Lower lobe of right lung (tissue), 2 donors: ENCODE data around the gene PNPO. TPM values are rescaled to one million over a fixed set of nuclear protein-coding genes. Genes with fewer than 3 reads are reported as not detected.

Experiments
- ATAC-seq, 2 donors: fragments of 200-7000 bp; cut with Tn5 transposase; one replicate each; pipeline ENCODE4 v1.9.1; 2020 to 2022; ENCODE audit warnings: mild to moderate bottlenecking in 2 of 2, moderate library complexity in 2 of 2
- DNase-seq: peaks from one replicate; pipeline ENCODE4 v3.0.0-alpha.2; 2020
- H3K27ac ChIP-seq: fragments of 200-600 bp; one replicate; pipeline ENCODE4 v1.8.0; 2022
- H3K27me3 ChIP-seq: fragments of 200-600 bp; one replicate; pipeline ENCODE4 v1.8.0; 2022; ENCODE audit warnings: low read depth
- H3K36me3 ChIP-seq: fragments of 200-600 bp; one replicate; pipeline ENCODE4 v1.8.0; 2022; ENCODE audit warnings: mild to moderate bottlenecking
- H3K4me1 ChIP-seq: fragments of 200-600 bp; one replicate; pipeline ENCODE4 v1.8.0; 2022
- H3K4me3 ChIP-seq: fragments of 200-600 bp; one replicate; pipeline ENCODE4 v1.8.0; 2022; ENCODE audit warnings: mild to moderate bottlenecking
- H3K9me3 ChIP-seq: fragments of 200-600 bp; one replicate; pipeline ENCODE4 v1.8.0; 2022
- intact Hi-C: fragments of 100-400 bp; cut with DNase I; formaldehyde crosslinking; loops from one replicate; pipeline ENCODE4 v1.11.0; 2022
- total RNA-seq: library from RNA; stranded (reverse); fragmentation: NEBNext Ultra II Directional; extraction: Animal tissue kit (Norgen Biotek cat#: 25700); gene quantifications from one replicate; pipeline ENCODE4 v1.2.1, GENCODE V29; 2021
- TF ChIP-seq, protein P1 (sequence below): fragments of 200-600 bp; IDR thresholded peaks from one replicate; pipeline ENCODE4 v1.8.0; 2022; ENCODE audit warnings: antibody characterized with exemption, mild to moderate bottlenecking
- donor health status: DM: no; HTN: yes; CAD: no; lungs with severe emphysema.

The PNPO gene
- total RNA-seq, 1 donor from 2014 or later, result 29.2 TPM

DNA sequence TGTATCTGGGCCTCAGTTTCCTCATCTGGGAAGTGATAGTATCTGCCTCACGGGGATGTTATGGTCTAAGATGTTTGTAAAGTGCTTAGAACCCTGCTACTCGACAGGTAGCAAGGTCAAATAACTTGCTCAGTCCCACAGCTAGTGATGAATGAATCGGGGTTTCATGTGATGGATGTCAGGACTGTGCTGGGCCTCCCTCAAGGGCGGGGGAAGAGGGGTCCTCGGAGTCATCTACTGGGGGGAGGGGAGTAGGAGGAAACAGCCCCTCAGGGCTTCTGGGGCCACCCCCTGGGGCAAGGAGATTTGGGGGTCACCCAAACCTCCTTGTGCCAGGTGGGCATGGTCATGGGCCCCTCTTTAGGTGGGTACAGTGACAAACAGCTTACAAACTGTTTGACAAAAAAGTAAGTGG is 732 bp downstream of the PNPO start:
- Histone ChIP-seq H3K4me3 (peak overlapping the region; percentile 89), H3K4me1 (peaks cover 51% of the 10 kb centered on the region), H3K36me3 (peaks cover 24% of the 10 kb centered on the region), H3K27ac (peak overlapping the region; percentile 81), H3K27me3 (no peaks in the 10 kb centered on the region), H3K9me3 (no peaks in the 10 kb centered on the region)
- DNase-seq, result no peak
- intact Hi-C loops, result no loop called here
- ATAC-seq, result no peak
- TF ChIP-seq, protein P1, sequence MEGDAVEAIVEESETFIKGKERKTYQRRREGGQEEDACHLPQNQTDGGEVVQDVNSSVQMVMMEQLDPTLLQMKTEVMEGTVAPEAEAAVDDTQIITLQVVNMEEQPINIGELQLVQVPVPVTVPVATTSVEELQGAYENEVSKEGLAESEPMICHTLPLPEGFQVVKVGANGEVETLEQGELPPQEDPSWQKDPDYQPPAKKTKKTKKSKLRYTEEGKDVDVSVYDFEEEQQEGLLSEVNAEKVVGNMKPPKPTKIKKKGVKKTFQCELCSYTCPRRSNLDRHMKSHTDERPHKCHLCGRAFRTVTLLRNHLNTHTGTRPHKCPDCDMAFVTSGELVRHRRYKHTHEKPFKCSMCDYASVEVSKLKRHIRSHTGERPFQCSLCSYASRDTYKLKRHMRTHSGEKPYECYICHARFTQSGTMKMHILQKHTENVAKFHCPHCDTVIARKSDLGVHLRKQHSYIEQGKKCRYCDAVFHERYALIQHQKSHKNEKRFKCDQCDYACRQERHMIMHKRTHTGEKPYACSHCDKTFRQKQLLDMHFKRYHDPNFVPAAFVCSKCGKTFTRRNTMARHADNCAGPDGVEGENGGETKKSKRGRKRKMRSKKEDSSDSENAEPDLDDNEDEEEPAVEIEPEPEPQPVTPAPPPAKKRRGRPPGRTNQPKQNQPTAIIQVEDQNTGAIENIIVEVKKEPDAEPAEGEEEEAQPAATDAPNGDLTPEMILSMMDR, result no peak

GRCh38 chr17:47942568-47942967 is 1.2 kb downstream of the PNPO start:
- Histone ChIP-seq H3K27ac (no peak overlapping the region), H3K4me1 (peaks cover 53% of the 10 kb centered on the region), H3K4me3 (peak overlapping the region; percentile 89), H3K27me3 (no peaks in the 10 kb centered on the region), H3K9me3 (no peaks in the 10 kb centered on the region), H3K36me3 (peaks cover 24% of the 10 kb centered on the region)
- TF ChIP-seq, protein P1, result no peak
- ATAC-seq (no peak), DNase-seq (no peak)
- intact Hi-C loops, result no loop called here

GRCh38 chr17:47945080-47945479 is 3.7 kb downstream of the PNPO start:
- Histone ChIP-seq H3K36me3 (peaks cover 32% of the 10 kb centered on the region), H3K4me1 (peaks cover 69% of the 10 kb centered on the region), H3K4me3 (no peak overlapping the region), H3K27ac (peak overlapping the region; percentile 4), H3K9me3 (no peaks in the 10 kb centered on the region), H3K27me3 (no peaks in the 10 kb centered on the region)
- intact Hi-C loops, result no loop called here
- no peak for DNase-seq
- no peak for ATAC-seq
- TF ChIP-seq, protein P1, result no peak

GRCh38 chr17:47945529-47946508 is 4.4 kb downstream of the PNPO start:
- H3K4me3 ChIP-seq, result no peak overlapping the region
- no peaks in the 10 kb centered on the region for H3K27me3 ChIP-seq
- H3K9me3 ChIP-seq, result no peaks in the 10 kb centered on the region
- peaks cover 68% of the 10 kb centered on the region for H3K4me1 ChIP-seq
- no peak for ATAC-seq
- peaks cover 32% of the 10 kb centered on the region for H3K36me3 ChIP-seq
- DNase-seq, result no peak
- TF ChIP-seq, protein P1, result no peak
- peak overlapping the region; percentile 4 for H3K27ac ChIP-seq
- intact Hi-C loops, result no loop called here

DNA sequence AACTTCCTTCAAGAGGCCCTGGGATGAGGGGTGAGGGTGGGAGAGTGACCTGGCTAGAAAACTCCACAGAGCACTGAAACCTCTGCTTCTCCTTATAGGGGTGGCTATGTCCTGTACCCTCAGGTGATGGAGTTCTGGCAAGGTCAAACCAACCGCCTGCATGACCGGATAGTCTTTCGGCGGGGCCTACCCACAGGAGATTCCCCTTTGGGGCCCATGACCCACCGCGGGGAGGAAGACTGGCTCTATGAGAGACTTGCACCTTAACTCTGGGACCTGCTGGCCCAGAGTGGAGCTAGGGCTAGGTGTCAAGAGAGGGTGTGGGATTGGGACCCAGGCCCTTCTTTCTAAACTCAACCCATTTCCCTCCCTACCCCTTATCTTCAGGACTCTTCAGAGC is 5.1 kb downstream of the PNPO start:
- peaks cover 66% of the 10 kb centered on the region for H3K4me1 ChIP-seq
- H3K36me3 ChIP-seq, result peaks cover 32% of the 10 kb centered on the region
- ATAC-seq, result no peak
- H3K27me3 ChIP-seq, result no peaks in the 10 kb centered on the region
- TF ChIP-seq, protein P1, result no peak
- H3K4me3 ChIP-seq, result no peak overlapping the region
- peak overlapping the region; percentile 4 for H3K27ac ChIP-seq
- DNase-seq, result no peak
- intact Hi-C loops, result no loop called here
- H3K9me3 ChIP-seq, result no peaks in the 10 kb centered on the region
